SIG-M5 treated with dmso at 0.1 percent for 504 hours (cell line): ENCODE measurements around the gene DKK3.

Experiments used
- DNase-seq: peaks from one replicate; lab custom pipeline; 2025; ENCODE audit not compliant: unreplicated experiment; lab: John Stamatoyannopoulos, UW

Gene DKK3

GRCh38 chr11:11946878-11947277 is 61.5 kb downstream of the DKK3 start:
- no peak for DNase-seq

DNA sequence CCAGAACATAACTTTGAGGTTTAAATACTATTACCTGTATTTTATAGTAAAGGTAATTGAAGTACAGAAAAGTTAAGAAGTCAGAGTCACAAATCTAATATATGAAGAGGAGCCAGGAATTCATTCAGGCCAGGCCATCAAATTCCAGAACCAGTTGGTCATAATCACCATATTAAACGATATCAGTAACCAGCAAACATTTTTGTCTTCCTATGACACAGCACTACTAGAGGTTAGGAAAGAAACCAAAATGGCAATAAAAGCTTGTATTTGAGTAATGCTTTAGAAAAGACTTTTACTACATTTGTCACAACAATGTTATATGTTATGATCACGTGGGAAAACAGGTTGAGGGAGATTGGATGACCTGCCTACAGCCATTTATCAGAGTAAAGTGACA is 62.2 kb downstream of the DKK3 start:
- no peak for DNase-seq

DNA sequence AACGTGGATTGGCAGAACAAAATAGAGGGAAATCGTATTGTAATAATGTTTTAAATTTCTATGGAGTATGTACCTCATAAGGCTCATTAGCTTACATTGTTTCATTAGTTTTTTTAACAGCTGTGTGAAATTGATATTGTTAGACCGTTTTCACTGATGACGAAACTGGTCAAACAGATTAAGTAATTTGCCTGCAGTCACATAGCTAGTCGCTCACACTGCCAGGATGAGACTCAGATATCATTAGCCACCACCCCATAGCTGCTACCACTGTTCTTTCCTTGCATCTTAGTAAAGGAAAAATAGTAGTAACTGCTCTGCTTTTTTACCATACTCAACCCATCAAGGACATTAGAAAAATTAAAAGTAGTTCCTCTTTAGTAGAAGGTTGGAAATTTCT is 64.0 kb downstream of the DKK3 start:
- DNase-seq: peak; percentile 10

DNA sequence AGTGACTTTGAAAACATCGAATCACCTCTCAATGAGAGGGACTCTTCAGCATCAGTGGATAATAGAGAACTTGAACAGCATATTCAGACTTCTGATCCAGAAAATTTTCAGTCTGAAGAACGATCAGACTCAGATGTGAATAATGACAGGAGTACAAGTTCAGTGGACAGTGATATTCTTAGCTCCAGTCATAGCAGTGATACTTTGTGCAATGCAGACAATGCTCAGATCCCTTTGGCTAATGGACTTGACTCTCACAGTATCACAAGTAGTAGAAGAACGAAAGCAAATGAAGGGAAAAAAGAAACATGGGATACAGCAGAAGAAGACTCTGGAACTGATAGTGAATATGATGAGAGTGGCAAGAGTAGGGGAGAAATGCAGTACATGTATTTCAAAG is 65.8 kb downstream of the DKK3 start:
- DNase-seq: no peak

GRCh38 chr11:11940551-11940950 is 67.9 kb downstream of the DKK3 start:
- no peak for DNase-seq

- DNase-seq: no peak
These were observed 70.5 kb downstream of the DKK3 start for GRCh38 chr11:11937957-11938356.

DNA sequence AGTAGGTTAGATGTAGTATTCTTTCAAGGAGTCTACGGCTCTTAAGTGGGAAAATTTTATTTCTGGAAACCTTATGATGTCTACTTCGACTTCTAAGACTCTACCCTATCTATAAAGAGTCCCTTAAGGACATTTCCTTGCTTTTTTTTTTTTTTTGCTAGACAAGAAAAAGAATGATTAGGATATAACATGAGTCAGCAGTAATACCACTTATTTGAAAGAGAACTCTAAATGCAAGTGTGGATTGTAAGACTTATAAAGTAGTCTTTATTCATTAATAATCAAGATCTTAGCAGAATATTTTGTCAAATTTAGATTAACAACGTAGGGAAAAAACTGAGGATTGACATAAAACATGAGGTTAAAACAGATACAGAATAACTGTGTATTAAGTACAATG is 71.0 kb downstream of the DKK3 start:
- no peak for DNase-seq

DNA sequence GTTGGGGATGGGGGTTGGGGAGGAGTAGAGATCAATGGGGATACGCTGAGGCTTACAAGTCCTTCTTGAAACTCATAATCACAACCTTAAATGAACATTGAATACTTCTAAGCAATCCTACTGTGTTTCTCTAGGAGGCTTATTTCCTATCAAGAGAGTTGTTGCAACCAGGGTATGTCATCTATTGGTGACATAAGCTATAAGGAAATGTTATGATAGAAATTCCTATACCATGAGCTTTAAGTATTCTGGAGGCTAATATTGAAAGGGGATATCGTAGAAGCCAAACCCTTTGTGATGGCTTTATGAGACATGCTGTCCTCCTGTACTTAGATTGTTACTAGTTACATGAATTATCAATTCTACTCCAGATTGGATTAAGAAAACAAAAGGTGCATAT is 72.9 kb downstream of the DKK3 start:
- no peak for DNase-seq

DNA sequence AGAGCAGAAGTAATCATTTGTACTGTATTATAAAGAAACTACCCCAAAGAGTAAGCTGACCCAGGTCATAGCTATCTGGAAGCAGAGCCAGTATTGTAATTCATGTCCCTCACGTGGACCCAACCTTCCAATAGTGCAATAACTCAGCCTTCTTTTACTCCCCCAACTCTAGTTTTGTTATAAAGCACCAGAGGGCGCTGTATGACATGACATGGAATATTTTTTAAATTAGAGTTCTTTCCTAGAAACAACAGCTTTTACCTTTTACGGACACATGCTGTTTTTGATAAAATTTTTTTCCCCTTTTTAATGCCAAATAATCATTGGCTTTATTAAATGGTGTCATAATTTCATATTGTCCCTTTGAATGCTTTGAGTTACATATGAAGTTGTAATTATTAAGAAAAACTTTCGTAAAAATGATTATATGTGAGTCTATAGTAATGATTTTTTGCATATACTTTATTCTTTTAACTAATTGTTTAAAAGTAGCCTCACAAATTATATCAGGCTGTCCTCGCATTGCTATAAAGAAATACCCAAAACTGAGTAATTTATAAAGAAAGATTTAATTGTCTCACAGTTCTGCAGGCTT is 76.9 kb downstream of the DKK3 start:
- DNase-seq: peak; percentile 43

DNA sequence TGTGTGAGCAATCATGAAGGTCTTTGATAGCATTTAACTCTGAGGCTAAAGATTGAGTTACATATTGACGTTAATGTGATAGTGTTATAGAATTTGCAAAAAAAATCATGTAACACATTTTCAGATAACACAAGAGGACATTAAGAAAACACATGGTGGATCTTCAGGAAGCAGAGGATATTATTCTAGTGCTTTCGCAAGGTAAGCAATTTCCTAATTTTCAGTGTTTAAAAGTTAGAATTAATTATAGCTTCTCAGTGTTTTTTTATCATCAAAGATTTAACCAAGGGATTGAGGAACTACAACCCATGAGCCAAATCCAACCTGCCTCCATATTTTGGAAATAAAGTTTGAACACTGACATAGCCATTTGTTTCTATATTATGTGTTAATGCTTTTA is 78.5 kb downstream of the DKK3 start:
- no peak for DNase-seq

DNA sequence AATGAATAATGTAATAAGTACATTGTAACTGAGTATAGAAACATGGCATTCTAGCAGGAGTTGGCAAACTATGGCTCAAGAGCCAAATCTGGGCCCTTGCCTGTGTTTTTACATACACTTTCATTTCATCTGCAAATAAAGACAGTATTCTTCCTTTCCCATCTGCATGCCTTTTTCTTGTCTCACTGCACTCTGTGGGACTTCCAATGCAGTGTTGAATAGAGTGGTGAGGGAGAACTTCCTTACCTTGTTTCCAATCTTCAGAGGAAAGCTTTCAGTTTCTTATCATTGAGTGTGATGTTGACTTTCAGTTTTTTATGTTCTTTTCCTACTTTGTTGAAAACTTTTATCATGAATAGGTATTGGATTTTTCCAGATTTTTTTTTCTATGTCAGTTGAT is 84.6 kb downstream of the DKK3 start:
- DNase-seq: no peak

DNA sequence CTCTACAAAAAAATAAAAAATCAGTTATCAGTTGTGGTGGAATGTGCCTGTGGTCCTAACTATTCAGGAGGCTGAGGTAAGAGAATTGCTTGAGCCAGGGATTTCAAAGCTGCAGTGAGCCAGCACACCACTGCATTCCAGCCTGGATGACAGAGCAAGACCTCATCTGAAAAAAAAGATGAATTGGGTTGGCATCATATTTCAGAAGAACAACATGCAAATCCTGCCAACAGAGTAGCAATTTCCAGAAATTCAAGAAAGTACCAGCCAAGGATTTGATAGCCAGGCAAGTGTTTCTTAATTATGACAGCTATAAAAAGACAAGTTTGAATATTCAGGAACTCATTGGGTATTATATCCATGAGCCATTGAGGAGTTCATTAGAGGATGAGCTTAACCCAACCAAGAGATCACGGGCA is 91.4 kb downstream of the DKK3 start:
- no peak for DNase-seq

- DNase-seq: no peak
These were observed 92.8 kb downstream of the DKK3 start for GRCh38 chr11:11915625-11916024.

DNA sequence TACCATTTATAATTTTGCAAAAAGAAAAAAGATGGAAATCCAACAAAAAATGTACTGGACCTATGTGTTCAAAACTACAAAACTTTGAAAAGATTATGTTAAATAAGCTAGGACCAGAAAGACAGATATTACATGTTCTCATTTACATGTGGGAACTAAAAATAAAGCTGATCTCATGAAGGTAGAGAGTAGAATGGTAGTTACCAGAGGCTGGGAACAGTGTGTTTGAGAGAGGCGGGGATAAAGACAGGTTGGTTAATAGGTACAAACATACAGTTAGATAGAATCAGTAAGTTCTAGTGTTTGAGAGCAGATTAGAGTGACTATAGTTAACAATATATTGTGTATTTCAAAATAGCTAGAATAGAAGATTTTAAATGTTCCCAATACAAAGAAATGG is 95.0 kb downstream of the DKK3 start:
- DNase-seq: no peak
